Erythroblast (primary cell): Measurements from ENCODE around the gene HTD2.

Experiments
- GATA1 ChIP-seq: IDR thresholded peaks from 2 replicates; pipeline ENCODE4 v1.6.1; 2011; ENCODE audit warnings: low read depth, mild to moderate bottlenecking, control low read depth, low read length, moderate library complexity
- POLR2A ChIP-seq: IDR thresholded peaks from 2 replicates; pipeline ENCODE4 v1.6.1; 2011; ENCODE audit warnings: mild to moderate bottlenecking, low read length

GRCh38 chr3:58274027-58274614 lies 32.2 kb upstream of the HTD2 start:
- TF ChIP-seq POLR2A (no peak), GATA1 (no peak)
